GM19043 (cell line): ENCODE results near the gene HGFAC.

Experiments used
- ATAC-seq: cut with Tn5 transposase; IDR thresholded peaks from one replicate; pipeline ENCODE4 v1.9.1; 2021; ENCODE audit warnings: low read depth; ENCODE audit not compliant: unreplicated experiment

Gene HGFAC

DNA sequence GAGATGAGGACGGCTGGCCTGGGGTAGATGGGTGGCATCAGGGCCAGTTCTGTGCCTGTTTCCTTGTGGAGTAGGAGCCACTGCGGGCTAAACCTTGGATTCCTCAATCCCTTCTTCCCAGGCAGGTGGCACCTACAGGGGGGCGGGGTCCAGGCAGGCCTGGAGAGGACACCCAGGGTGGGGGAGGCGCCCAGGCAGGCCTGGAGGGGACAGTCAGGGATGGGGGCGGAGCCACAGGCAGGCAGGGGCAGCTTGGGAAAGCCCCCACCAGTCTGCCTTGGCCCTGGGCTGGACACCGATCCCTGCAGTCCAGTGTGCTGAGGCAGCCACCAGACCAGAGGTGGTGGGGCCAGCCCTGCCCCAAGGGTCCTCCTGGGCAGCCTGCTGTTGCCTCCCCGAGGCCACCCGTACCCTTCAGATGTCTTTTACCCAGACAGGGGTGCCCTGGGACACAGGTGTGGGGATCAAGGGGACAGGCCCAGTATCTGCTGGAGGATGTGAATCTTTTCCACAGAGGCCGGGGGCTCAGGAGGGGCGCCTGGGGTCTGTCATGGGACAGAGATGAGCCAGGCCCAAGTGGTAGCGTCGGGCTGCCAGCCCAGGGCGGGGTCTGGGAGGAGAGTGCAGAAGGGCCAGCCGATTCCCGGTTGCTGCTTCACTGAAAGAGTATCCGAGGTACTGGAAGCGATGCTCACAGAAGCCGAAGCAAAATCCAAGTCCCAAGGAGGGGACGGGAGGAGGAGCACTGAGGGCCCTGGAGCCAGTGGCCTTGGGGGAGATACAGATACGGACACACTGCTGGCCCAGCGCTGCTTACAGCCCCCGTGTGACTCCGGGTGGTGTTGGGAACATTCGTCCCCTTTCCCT is 56.0 kb downstream of the HGFAC start:
- no peak for ATAC-seq

- ATAC-seq = no peak
These were observed 56.6 kb downstream of the HGFAC start for GRCh38 chr4:3498407-3498806.
